ENCODE results near the gene SLC2A8.

GRCh38 chr9:127418037-127418471 lies 21.1 kb downstream of the SLC2A8 start:
- TF ChIP-seq CTCF (IDR thresholded peaks at IDR 0.05 in 8 of 11, conservative IDR thresholded peaks at IDR 0.05 in 3 of 11): peak in 5 of 11 experiments; percentile 11 to 46 (median 29)
- no peak for TF ChIP-seq POLR2A (IDR thresholded peaks at IDR 0.05)

Measured in spleen (tissue), 7 donors.